HUDEP-2 (cell line): ENCODE measurements around the gene CHCHD10.

ENCODE experiments used
- DNase-seq, 76 experiments: peaks; one replicate each; lab custom pipeline; 2025; ENCODE audit not compliant: unreplicated experiment in 76 of 76; lab: John Stamatoyannopoulos, UW

The CHCHD10 gene

GRCh38 chr22:23773483-23774113 is 5.8 kb upstream of the CHCHD10 start:
- no peak for DNase-seq

- DNase-seq = peak in 41 of 76 experiments; percentile 2 to 65 (median 32)
These were observed 5.1 kb upstream of the CHCHD10 start, which contains the start of gene MMP11 for GRCh38 chr22:23772649-23773473. Gene MMP11, plus strand, starts transcription at chr22:23772849. Its CDS starts 22 bp downstream, at chr22:23772871.

GRCh38 chr22:23772315-23772648 is 4.5 kb upstream of the CHCHD10 start:
- no peak for DNase-seq

- DNase-seq = no peak
These were observed 1.7 kb upstream of the CHCHD10 start for GRCh38 chr22:23769321-23769965.

- no peak for DNase-seq
These were observed 484 bp downstream of the CHCHD10 start for GRCh38 chr22:23767303-23767672.

- DNase-seq = no peak
These were observed 2.6 kb downstream of the CHCHD10 start for GRCh38 chr22:23764899-23765881.

GRCh38 chr22:23763954-23764353 is 3.8 kb downstream of the CHCHD10 start:
- DNase-seq = no peak

GRCh38 chr22:23763579-23763945 is 4.2 kb downstream of the CHCHD10 start:
- no peak for DNase-seq

- no peak for DNase-seq
These were observed 4.8 kb downstream of the CHCHD10 start, which contains the start of gene C22orf15 for GRCh38 chr22:23762842-23763578. Gene C22orf15, plus strand, starts transcription at chr22:23762990. Its CDS starts 317 bp downstream, at chr22:23763307.

- no peak for DNase-seq
These were observed 7.7 kb downstream of the CHCHD10 start for GRCh38 chr22:23760056-23760455.

- no peak for DNase-seq
These were observed 8.2 kb downstream of the CHCHD10 start for GRCh38 chr22:23759566-23759965.

GRCh38 chr22:23756891-23757290 is 10.9 kb downstream of the CHCHD10 start:
- DNase-seq = no peak

GRCh38 chr22:23755711-23756110 is 12.1 kb downstream of the CHCHD10 start:
- no peak for DNase-seq

- no peak for DNase-seq
These were observed 12.7 kb downstream of the CHCHD10 start for GRCh38 chr22:23754980-23755636.

GRCh38 chr22:23754220-23754919 is 13.4 kb downstream of the CHCHD10 start, which contains the start of gene VPREB3:
Gene VPREB3, minus strand, starts transcription at chr22:23754425. Its CDS starts 62 bp downstream, at chr22:23754363.
- DNase-seq = no peak

- no peak for DNase-seq
These were observed 14.4 kb downstream of the CHCHD10 start for GRCh38 chr22:23753385-23753784.

- no peak for DNase-seq
These were observed 15.0 kb downstream of the CHCHD10 start for GRCh38 chr22:23752750-23753149.

GRCh38 chr22:23752090-23752691 is 15.6 kb downstream of the CHCHD10 start:
- DNase-seq = no peak
